SU-DHL-6 (cell line): Measurements from ENCODE around the gene SUPT6H.

Source experiments
- H2AFZ ChIP-seq: fragments of 200-600 bp; sonication (generic); 2 replicates; pipeline ENCODE4 v1.6.1; 2014; ENCODE audit warnings: low read depth, mild to moderate bottlenecking, moderate library complexity, mixed read lengths, antibody characterized with exemption, low read length; ENCODE audit not compliant: severe bottlenecking
- H3F3A ChIP-seq: fragments of 200-600 bp; shearing (Covaris generic); 2 replicates; pipeline ENCODE4 v1.6.0; 2016; ENCODE audit warnings: antibody characterized with exemption, mild to moderate bottlenecking; ENCODE audit not compliant: insufficient read depth
- H3K27ac ChIP-seq: fragments of 200-600 bp; sonication (generic); 2 replicates; pipeline ENCODE4 v1.5.1; 2016; ENCODE audit warnings: low read depth, mild to moderate bottlenecking, low read length, moderate library complexity, mixed read lengths
- H3K27me3 ChIP-seq: fragments of 200-600 bp; sonication (generic), shearing (Covaris generic); 2 replicates; pipeline ENCODE4 v1.6.0; 2014; ENCODE audit warnings: mild to moderate bottlenecking, low read length
- H3K36me3 ChIP-seq: fragments of 200-600 bp; sonication (generic); 2 replicates; pipeline ENCODE4 v1.6.1; 2014; ENCODE audit warnings: mild to moderate bottlenecking, low read length, mixed read lengths
- H3K4me2 ChIP-seq: fragments of 300-600, 200-600 bp; shearing (Covaris generic), sonication (generic); 2 replicates; pipeline ENCODE4 v1.6.0; 2014; ENCODE audit warnings: low read length, low read depth, mild to moderate bottlenecking; ENCODE audit not compliant: poor library complexity, severe bottlenecking
- H3K4me3 ChIP-seq: fragments of 200-600 bp; sonication (generic); 2 replicates; pipeline ENCODE4 v1.5.1; 2014; ENCODE audit warnings: antibody characterized with exemption, low read length, mild to moderate bottlenecking, mixed read lengths; ENCODE audit not compliant: insufficient read depth, poor library complexity, severe bottlenecking
- H3K79me2 ChIP-seq: fragments of 200-600 bp; sonication (generic); 2 replicates; pipeline ENCODE4 v1.6.1; 2014; ENCODE audit warnings: mild to moderate bottlenecking, low read length, moderate library complexity; ENCODE audit not compliant: insufficient read depth
- H3K9ac ChIP-seq: fragments of 200-600 bp; sonication (generic); 2 replicates; pipeline ENCODE4 v1.7.0; 2014; ENCODE audit warnings: mild to moderate bottlenecking, low read length
- H3K9me2 ChIP-seq: fragments of 200-600 bp; sonication (generic); replicated peaks from 2 replicates; pipeline ENCODE4 v1.6.1; 2014; ENCODE audit warnings: low read length; ENCODE audit not compliant: insufficient read depth
- H3K9me3 ChIP-seq: fragments of 200-600 bp; sonication (generic); 2 replicates; pipeline ENCODE4 v1.6.1; 2014; ENCODE audit warnings: low read length, mixed read lengths; ENCODE audit not compliant: insufficient read depth
- H4K20me1 ChIP-seq: fragments of 200-600 bp; sonication (generic); 2 replicates; pipeline ENCODE4 v1.6.1; 2014; ENCODE audit warnings: low read depth, mild to moderate bottlenecking, antibody characterized with exemption, low read length, moderate library complexity, mixed read lengths
- EZH2phosphoT487 ChIP-seq: fragments of 200-600 bp; sonication (generic), shearing (Covaris generic); conservative IDR thresholded peaks from 2 replicates; pipeline ENCODE4 v1.6.1; 2018; ENCODE audit warnings: mild to moderate bottlenecking, antibody characterized with exemption, low read length, moderate library complexity, mixed read lengths
- TF ChIP-seq, protein P1 (sequence below): fragments of 200-600 bp; sonication (generic); IDR thresholded peaks from one replicate; pipeline ENCODE4 v1.5.1; 2017; ENCODE audit warnings: antibody characterized with exemption, mild to moderate bottlenecking, low read length, moderate library complexity; ENCODE audit not compliant: insufficient read depth, poor library complexity, severe bottlenecking

Gene SUPT6H

DNA sequence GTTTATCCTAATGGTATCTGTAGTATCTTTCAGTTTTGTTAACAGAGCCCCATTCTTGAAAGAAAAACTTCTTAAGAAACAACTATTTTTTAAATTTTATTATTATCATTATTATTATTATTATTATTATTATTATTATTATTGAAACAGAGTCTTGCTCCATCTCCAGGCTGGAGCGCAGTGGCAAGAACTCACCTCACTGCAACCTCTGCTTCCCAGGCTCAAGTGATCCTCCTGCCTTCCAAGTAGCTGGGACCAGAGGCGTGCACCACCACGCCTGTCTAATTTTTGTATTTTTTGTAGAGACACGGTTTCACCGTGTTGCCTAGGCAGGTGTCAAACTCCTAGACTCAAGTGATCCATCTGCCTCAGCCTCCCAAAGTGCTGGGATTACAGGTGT, 23.4 kb downstream of the SUPT6H start:
- no peaks in the 10 kb centered on the region for H3F3A ChIP-seq
- no peak for TF ChIP-seq EZH2phosphoT487
- TF ChIP-seq, protein P1, sequence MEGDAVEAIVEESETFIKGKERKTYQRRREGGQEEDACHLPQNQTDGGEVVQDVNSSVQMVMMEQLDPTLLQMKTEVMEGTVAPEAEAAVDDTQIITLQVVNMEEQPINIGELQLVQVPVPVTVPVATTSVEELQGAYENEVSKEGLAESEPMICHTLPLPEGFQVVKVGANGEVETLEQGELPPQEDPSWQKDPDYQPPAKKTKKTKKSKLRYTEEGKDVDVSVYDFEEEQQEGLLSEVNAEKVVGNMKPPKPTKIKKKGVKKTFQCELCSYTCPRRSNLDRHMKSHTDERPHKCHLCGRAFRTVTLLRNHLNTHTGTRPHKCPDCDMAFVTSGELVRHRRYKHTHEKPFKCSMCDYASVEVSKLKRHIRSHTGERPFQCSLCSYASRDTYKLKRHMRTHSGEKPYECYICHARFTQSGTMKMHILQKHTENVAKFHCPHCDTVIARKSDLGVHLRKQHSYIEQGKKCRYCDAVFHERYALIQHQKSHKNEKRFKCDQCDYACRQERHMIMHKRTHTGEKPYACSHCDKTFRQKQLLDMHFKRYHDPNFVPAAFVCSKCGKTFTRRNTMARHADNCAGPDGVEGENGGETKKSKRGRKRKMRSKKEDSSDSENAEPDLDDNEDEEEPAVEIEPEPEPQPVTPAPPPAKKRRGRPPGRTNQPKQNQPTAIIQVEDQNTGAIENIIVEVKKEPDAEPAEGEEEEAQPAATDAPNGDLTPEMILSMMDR, result no peak
- no peak overlapping the region for H3K9ac ChIP-seq
- H3K9me3 ChIP-seq, result no peaks in the 10 kb centered on the region
- H3K9me2 ChIP-seq, result no peaks in the 10 kb centered on the region
- H3K79me2 ChIP-seq, result no peaks in the 10 kb centered on the region
- H3K4me3 ChIP-seq, result no peak overlapping the region
- H3K36me3 ChIP-seq, result peaks cover 39% of the 10 kb centered on the region
- no peaks in the 10 kb centered on the region for H4K20me1 ChIP-seq
- no peak overlapping the region for H3K27ac ChIP-seq
- H3K27me3 ChIP-seq, result no peaks in the 10 kb centered on the region
- H3K4me2 ChIP-seq, result no peak overlapping the region
- no peak overlapping the region for H2AFZ ChIP-seq

DNA sequence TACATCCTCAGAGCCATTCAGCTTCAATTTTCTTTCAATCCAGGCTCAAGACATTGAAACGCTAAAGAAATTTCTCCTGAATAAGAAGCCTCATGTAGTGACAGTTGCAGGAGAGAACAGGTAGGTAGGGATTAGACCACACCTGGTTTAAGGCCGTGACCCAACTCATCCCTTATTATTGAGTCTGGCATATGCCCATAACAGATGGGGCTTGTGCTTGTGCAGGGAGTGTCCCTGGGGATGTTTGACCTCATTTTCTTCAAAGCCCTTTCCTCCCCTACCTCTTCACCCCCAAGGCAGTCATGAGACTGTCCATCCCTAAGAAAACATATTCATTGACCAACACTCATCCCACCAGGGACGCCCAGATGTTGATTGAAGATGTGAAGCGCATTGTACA, 24.3 kb downstream of the SUPT6H start:
- Histone ChIP-seq H2AFZ (no peak overlapping the region), H3K27ac (no peak overlapping the region), H3K79me2 (no peaks in the 10 kb centered on the region), H3K9ac (no peak overlapping the region), H3K9me2 (no peaks in the 10 kb centered on the region), H3K9me3 (no peaks in the 10 kb centered on the region), H3K4me2 (no peak overlapping the region), H3K36me3 (peaks cover 38% of the 10 kb centered on the region), H4K20me1 (no peaks in the 10 kb centered on the region), H3K4me3 (no peak overlapping the region), H3F3A (no peaks in the 10 kb centered on the region), H3K27me3 (no peaks in the 10 kb centered on the region)
- TF ChIP-seq, protein P1, result no peak
- TF ChIP-seq EZH2phosphoT487, result no peak

DNA sequence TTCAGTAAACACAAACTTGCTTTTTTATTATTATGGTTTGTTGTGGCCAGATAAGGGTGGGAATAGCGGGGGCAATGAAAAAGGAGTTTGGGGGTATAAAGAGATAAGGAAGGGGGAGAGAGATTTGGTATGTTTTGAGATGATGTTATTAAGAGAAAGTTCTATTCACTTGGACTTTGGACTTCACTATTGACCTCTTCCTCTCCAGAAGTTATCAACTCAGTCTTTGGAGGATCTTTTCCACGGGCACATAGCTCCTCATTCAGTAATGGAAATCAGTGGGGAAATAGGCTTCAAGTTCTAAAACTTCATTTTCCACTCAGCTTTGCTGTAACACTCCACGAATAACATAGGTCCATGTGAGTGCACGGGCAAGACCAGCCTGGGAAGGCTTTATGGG, 26.5 kb downstream of the SUPT6H start:
- H3K9ac ChIP-seq, result no peak overlapping the region
- H4K20me1 ChIP-seq, result no peaks in the 10 kb centered on the region
- H3K4me3 ChIP-seq, result no peak overlapping the region
- H3K4me2 ChIP-seq, result no peak overlapping the region
- TF ChIP-seq, protein P1, result no peak
- no peak for TF ChIP-seq EZH2phosphoT487
- H3K27me3 ChIP-seq, result no peaks in the 10 kb centered on the region
- no peak overlapping the region for H3K27ac ChIP-seq
- peaks cover 38% of the 10 kb centered on the region for H3K36me3 ChIP-seq
- no peak overlapping the region for H2AFZ ChIP-seq
- H3K9me2 ChIP-seq, result no peaks in the 10 kb centered on the region
- no peaks in the 10 kb centered on the region for H3K79me2 ChIP-seq
- no peaks in the 10 kb centered on the region for H3F3A ChIP-seq
- H3K9me3 ChIP-seq, result no peaks in the 10 kb centered on the region
